PFSK-1 (cell line): ENCODE measurements around the gene CD1D.

ENCODE experiments used
- FOXP2 ChIP-seq: optimal IDR thresholded peaks from 2 replicates; pipeline ENCODE3; 2011; ENCODE audit warnings: borderline replicate concordance, control low read depth, inconsistent platforms; ENCODE audit not compliant: insufficient read depth; ENCODE audit errors: extremely low read length, extremely low read depth
- POLR2AphosphoS5 ChIP-seq: IDR thresholded peaks from 2 replicates; pipeline ENCODE4 v1.6.1; 2012; ENCODE audit warnings: low read depth, mild to moderate bottlenecking, control low read depth, low read length, moderate library complexity
- REST ChIP-seq, 2 experiments: IDR thresholded peaks; 2 replicates each; pipeline versions ENCODE4 v1.6.1 to v1.8.0; 2011 to 2012; ENCODE audit warnings: low read depth in 2 of 2, low read length in 2 of 2, control low read depth in 1 of 2, inconsistent platforms in 1 of 2, mild to moderate bottlenecking in 1 of 2, moderate library complexity in 1 of 2; ENCODE audit not compliant: insufficient read depth in 1 of 2
- SIN3A ChIP-seq: IDR thresholded peaks from 2 replicates; pipeline ENCODE4 v1.6.1; 2012; ENCODE audit warnings: mild to moderate bottlenecking, low read length, moderate library complexity, borderline replicate concordance; ENCODE audit not compliant: insufficient read depth
- TAF1 ChIP-seq: IDR thresholded peaks from 2 replicates; pipeline ENCODE4 v1.6.1; 2012; ENCODE audit warnings: low read length, control low read depth, borderline replicate concordance; ENCODE audit not compliant: insufficient read depth

CD1D gene

GRCh38 chr1:158149175-158149574 is 31.5 kb upstream of the CD1D start:
- TF ChIP-seq FOXP2 (no peak), SIN3A (no peak), POLR2AphosphoS5 (no peak), REST (IDR thresholded peaks at IDR 0.05; ENCODE audit: insufficient read depth in 1 of 2, low read depth in 2 of 2, low read length in 2 of 2) (no peak), TAF1 (no peak)

- TF ChIP-seq POLR2AphosphoS5 (peak; percentile 49; the same call in 1 of the 2 replicates), TAF1 (no peak), REST (IDR thresholded peaks at IDR 0.05; ENCODE audit: insufficient read depth in 1 of 2, low read depth in 2 of 2, low read length in 2 of 2) (no peak)
Observed at GRCh38 chr1:158149577-158150269, 31.0 kb upstream of the CD1D start.

- TF ChIP-seq POLR2AphosphoS5, result no peak
- TF ChIP-seq FOXP2, result no peak
- TF ChIP-seq SIN3A, result no peak
- TF ChIP-seq REST (IDR thresholded peaks at IDR 0.05; ENCODE audit: insufficient read depth in 1 of 2, low read depth in 2 of 2, low read length in 2 of 2), result no peak
- no peak for TF ChIP-seq TAF1
Observed at GRCh38 chr1:158150523-158150922, 30.2 kb upstream of the CD1D start.

DNA sequence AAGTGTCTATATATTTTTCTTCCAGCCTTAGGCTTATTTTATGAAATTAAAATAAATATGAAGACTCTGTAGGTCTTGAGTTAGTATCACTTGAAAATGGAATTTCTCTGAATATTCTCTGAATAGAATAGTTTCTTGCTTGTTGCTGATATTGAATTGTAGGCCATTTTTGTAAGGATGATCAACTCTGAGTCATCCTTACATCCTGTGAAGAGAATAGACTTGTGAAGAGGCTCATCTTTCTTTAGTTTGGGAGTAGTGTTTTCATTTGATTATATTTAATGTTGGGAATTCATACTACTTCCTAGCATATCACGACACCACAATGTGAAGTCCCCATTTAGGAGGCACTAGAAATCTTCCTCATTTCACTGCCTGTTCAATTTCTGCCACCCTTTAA is 27.5 kb upstream of the CD1D start:
- TF ChIP-seq TAF1, result no peak

- no peak for TF ChIP-seq TAF1
- TF ChIP-seq FOXP2, result no peak
Observed at GRCh38 chr1:158153746-158154444, 26.8 kb upstream of the CD1D start.

DNA sequence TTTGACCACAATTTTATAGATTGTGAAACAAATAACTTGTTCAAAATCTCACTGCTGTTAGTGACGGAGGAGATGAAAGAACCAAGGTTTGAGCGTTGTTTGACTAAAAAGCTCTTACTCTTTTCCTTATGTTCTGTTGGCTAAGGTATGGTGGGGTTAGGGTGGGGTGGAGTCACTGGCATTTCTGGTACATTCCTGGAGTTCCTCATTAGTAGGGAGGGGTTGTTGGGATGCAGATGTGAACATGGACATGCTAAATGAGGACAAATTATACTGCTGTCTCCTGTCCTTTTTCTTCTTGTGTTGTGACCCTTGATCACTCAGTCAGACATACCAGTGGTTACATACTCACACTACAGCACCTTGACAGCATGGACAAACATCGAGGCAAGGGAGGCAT is 26.2 kb upstream of the CD1D start:
- no peak for TF ChIP-seq FOXP2
- TF ChIP-seq POLR2AphosphoS5, result no peak
- TF ChIP-seq SIN3A, result no peak
- TF ChIP-seq TAF1, result no peak
- no peak for TF ChIP-seq REST (IDR thresholded peaks at IDR 0.05; ENCODE audit: insufficient read depth in 1 of 2, low read depth in 2 of 2, low read length in 2 of 2)
